NCI-H526 treated with DMSO at 0.1 percent for 48 hours (cell line): ENCODE data around the gene RHCG.
A peak's percentile ranks its signal among the peaks of the same experiment; 100 is the strongest.
"Not testable (repeated sequence)": the region's sequence is repeated elsewhere in the genome, so short reads cannot be mapped to it uniquely, and the experiment has no call there.

ENCODE experiments used
- DNase-seq: peaks from one replicate; lab custom pipeline; 2025; lab: John Stamatoyannopoulos, UW

RHCG gene

DNA sequence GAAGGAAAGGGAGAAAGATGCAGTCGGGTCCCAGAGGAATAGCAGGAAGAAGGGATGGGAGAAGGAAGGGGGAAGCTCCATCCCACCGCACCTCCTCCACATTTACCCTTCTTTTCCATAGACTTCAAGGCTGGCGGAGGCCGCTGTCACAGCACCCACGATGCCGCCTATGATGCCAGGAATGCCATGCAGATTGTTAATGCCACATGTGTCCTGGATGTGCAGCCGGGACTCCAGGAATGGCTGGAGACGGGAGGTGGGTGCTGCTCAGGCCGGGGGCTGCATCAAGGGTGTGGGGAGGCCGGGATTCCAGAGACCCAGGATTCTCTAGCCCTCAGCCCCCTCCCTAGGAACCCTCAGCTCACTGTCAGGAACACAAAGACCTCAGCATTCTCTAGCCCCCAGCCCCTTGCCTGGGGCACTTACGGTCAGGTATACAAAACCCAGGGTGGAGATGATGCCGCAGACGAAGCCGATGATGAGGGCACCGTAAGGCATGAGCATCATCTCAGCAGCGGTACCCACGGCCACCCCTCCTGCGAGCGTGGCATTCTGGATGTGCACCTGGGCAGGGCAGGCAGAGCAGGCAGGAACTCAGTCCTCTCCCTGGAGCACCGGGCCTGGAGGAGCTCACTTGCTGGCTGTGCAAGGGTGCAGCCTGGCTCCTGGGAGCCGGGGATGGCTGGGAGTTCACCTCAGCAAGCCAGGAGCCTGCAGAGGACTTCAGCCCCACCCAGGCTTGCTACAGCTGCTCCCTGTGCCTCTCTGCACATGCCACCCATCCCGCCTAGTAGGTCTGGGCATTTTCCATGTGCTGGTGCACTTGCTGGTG lies 18.8 kb downstream of the RHCG start:
- no peak for DNase-seq

GRCh38 chr15:89475661-89476060 lies 20.7 kb downstream of the RHCG start:
- no peak for DNase-seq

GRCh38 chr15:89472785-89473256 lies 23.6 kb downstream of the RHCG start:
- peak; percentile 23 for DNase-seq

- no peak for DNase-seq
Observed at GRCh38 chr15:89469426-89470096, 26.8 kb downstream of the RHCG start.

DNA sequence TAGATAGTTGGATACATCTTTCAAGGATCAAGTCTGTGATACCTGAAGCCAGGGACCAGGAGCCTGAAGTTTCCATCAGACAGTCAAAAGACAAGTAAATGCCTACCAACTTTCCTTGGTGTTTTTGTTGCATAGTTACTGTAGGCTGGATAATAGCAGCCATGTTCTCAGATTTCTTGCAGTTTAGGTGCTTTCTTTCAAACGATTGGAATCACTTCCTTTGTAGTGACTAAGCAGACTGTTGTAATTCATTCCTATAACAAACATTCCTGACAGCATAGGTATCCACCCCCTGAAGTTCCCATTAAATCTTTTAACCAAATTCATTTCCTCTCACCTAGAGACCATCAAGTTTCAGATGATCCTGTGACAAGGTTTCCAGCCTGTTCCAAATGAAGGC lies 27.6 kb downstream of the RHCG start:
- DNase-seq, result not testable (repeated sequence)

GRCh38 chr15:89463113-89463512 lies 33.3 kb downstream of the RHCG start:
- DNase-seq, result no peak

DNA sequence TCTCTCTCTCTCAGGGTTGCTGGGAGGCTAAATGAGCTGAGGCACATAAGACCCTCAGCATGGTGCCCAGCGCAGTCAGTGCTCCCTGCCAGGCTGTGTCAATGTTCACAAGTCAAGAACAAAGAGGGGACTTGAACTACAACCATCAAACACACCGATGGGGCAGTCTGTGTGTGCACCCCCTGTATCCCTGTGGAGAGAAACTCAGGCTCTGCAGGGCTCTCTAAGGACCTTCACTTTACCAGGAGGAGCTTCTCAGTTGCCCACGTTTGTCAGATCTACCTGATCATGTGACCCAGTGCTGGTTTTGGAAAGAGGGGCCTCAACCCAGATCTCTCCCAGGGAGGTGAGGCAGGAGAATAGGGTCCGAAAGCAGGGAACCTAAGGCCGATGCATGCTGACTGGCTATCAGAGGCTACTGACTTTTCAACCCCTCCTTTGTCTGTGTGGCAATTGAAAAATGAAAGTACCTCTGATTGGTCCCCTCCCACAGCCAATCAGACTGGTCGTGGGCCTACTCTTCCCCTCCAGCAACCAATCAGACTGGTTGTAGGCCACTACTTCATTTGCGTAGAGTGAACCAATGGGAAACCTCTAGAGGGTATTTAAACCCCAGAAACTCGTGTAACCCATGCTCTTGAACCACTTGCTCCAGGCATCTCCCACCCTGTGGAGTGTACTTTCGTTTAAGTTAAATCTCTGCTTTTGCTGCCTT lies 34.0 kb downstream of the RHCG start:
- DNase-seq, result no peak

- DNase-seq, result no peak
Observed at GRCh38 chr15:89461386-89461785, 35.0 kb downstream of the RHCG start.

GRCh38 chr15:89460048-89460447 lies 36.3 kb downstream of the RHCG start:
- no peak for DNase-seq

DNA sequence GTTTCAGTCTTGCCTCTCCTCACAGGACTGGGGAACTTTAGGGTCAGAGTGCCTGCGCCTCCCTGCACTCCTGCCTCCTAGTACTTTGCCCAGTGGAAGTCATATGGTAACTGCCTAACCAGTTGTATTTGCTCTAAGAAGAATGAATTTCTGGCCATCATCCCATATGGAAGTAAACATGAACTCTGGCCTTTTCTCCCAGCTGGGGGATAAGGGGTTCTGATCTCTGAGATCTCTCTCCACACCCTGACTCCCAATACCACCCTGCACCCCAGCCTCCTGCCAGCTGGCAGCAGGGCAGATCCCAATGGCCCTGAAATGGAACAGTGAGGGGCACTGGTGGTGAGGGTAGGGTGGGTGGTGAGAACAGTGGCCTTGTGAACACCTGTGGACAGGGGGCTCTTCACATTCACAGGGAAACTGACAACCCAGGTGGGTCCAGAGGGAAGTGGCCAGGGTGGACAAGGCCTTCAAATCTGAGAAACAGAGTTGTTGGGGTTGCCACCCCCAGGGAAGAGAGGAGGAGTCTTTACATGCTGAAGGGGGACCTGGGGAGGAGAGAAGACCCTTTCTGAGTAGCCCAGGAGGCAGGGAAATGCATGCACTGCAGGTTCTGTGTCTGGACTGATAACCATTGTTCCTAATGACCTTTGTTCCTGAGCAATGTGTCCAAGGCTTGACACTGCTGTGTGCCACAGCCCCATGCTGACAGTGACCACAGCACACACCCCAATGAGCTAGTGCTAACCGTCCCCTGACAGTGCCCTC lies 36.9 kb downstream of the RHCG start:
- DNase-seq, result no peak

- DNase-seq, result no peak
Observed at GRCh38 chr15:89458440-89458839, 37.9 kb downstream of the RHCG start.

DNA sequence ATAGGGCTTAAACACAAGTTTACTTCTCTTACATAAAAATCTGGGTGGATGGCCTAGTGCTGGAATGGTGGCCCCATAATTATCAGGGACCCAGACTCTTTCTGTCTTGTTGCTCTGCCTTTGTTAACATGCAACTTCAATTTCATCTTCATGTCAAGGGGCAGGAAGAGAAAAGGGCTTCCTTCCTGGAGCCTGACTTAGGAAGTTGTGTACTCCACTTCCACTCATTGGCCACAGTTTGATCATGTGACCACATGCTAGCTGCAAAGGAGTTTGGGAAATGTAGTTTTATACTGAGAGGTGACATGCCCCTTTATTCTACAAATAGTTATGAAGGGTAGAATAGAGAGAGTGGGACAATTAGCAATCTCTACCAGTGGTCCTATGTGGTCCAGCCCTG lies 39.3 kb downstream of the RHCG start:
- DNase-seq, result no peak

DNA sequence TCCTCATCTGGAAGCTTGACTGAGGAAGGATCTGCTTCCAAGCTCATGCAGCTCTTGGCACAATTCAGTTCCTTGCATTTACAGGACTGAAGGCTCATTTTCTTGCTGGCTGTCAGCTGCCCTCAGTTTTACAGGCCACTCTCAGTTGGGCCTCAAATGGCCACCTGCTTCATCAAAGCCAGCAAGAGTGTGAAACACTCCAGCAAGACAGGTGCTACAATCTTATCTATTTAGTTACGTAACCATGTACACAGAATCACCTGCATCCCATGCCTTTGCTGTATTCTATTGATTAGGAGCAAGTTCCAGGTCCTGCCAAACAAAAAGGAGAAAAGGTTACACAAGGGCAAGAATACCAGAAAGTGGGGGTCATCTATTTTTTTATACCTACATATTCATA lies 40.8 kb downstream of the RHCG start:
- DNase-seq, result no peak

- DNase-seq, result no peak
Observed at GRCh38 chr15:89452330-89452836, 44.0 kb downstream of the RHCG start.

DNA sequence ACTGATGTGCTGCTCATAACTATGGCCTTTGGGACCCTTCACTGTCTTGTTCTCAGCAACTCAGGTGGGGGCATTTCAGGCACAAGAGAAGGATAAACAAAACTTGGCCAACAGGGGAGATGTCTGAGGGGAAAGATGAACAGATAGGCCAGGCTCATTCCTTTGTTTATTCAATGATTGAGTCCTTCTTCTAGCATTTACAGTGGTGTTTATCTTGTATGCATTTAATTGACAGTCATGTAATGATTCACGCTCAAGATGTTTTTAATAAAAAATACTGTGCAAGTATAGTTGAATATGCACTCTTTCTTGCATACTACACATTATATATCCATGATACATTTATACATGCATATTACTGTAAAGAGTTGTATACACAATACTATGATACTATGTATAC lies 44.5 kb downstream of the RHCG start:
- DNase-seq, result no peak

DNA sequence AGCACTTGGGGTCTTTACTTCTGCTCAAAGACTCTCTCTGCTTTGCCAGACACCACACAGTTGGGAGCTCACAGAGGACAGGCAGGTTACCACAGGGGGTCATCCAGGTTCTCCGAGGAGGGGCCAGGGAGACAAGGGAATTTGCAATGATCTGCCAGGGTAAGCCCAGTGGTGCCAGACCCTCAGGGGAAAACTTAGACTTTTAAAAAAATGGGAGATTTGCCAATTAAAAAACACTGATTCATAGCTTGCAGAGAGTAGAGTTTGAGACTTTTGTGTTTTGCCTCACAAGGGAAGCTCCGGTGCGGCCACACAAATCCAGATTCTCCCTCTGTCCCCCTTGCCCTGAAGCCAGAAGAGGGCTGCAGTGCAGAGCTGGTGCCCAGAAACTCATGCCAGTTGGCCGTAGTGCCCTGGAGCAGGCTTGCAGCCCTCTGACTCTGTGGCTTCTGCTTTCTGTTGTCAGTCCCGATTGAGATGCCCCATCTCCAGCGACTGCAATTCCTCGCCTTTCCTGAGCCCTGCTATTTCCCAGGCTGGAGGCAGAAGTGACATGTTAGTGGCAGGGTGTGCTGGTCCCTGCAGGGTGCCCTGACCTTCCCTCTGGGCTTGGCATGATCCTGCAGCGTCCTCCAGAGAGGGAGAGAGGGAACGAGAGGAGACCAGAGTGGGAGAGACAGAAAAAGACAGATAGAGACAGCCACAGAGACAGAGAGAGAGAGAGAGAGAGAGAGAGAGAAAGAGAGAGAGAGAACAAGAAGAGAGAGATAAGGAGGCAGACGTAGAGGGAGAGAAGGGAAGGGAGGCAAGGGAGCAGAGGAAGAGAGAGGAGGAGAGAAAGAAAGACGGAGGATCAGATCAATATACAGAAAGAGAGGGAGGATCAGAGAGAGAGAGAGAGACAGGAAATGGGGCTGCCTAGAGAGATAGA lies 46.0 kb downstream of the RHCG start:
- no peak for DNase-seq

DNA sequence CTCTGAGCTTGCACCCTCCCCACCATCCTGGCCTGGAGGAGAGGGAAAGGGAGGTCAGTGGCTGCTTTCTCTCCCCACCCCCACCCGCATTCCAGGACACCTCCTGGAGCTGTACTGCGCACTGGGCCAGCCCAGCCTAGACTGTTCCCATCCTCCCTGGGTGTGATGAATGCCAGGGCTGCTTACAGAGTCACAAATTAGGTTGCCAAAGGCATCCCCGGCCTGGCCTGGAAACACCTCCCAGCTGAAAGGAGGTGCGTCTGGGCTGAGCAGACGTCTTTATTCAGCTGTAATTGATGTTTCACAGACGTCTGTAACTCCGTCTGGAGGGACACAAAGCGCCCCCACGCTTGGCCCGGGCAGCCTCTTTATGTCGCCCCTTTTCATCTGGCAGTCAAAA lies 47.6 kb downstream of the RHCG start:
- DNase-seq, result no peak

- no peak for DNase-seq
Observed at GRCh38 chr15:89447676-89448075, 48.7 kb downstream of the RHCG start.

- DNase-seq, result no peak
Observed at GRCh38 chr15:89446255-89446891, 50.0 kb downstream of the RHCG start.

- no peak for DNase-seq
Observed at GRCh38 chr15:89445518-89445917, 50.9 kb downstream of the RHCG start.
